Activated CD8-positive, alpha-beta T cell treated with anti-CD3 and anti-CD28 coated beads, Interleukin-2, amount 10 ng/mL, durations not matched to agents 7 days and 5 days (primary cell): ENCODE results near the gene EIF1. TPM values are rescaled to one million over a fixed set of nuclear protein-coding genes. Genes with fewer than 3 reads are reported as not detected.
A peak's percentile ranks its signal among the peaks of the same experiment; 100 is the strongest.
"Not testable (repeated sequence)": the region's sequence is repeated elsewhere in the genome, so short reads cannot be mapped to it uniquely, and the experiment has no call there.

Source experiments
- ATAC-seq: fragments of 150-1000 bp; cut with Tn5 transposase; one replicate; pipeline ENCODE4 v1.10.0; 2021; ENCODE audit warnings: moderate library complexity
- CTCF ChIA-PET: fragments of 350-600 bp; sonication (Branson Sonifier 250); formaldehyde crosslinking; loops from one replicate; lab custom pipeline; 2021; ENCODE audit warnings: antibody characterized with exemption; lab: Charles Lee
- POLR2A ChIA-PET: fragments of 350-600 bp; sonication (Branson Sonifier 250); formaldehyde crosslinking; loops from one replicate; lab custom pipeline; 2021; ENCODE audit warnings: antibody characterized with exemption; lab: Charles Lee
- DNase-seq: peaks from one replicate; pipeline ENCODE4 v3.0.0-alpha.2; 2020
- H3K27ac Mint-ChIP-seq: one replicate; pipeline ENCODE4 v1.8.0; 2021; ENCODE audit warnings: mild to moderate bottlenecking, mixed read lengths
- H3K27me3 Mint-ChIP-seq: one replicate; pipeline ENCODE4 v1.8.0; 2021; ENCODE audit warnings: low read depth, mixed read lengths
- H3K36me3 Mint-ChIP-seq: one replicate; pipeline ENCODE4 v1.8.0; 2021; ENCODE audit warnings: low read depth, mixed read lengths
- H3K4me1 Mint-ChIP-seq: one replicate; pipeline ENCODE4 v1.8.0; 2021; ENCODE audit warnings: low read depth, mixed read lengths
- H3K4me3 Mint-ChIP-seq: one replicate; pipeline ENCODE4 v1.8.0; 2021; ENCODE audit warnings: mild to moderate bottlenecking, mixed read lengths
- H3K9me3 Mint-ChIP-seq: one replicate; pipeline ENCODE4 v1.8.0; 2022; ENCODE audit warnings: mixed read lengths; ENCODE audit not compliant: insufficient read depth
- total RNA-seq, 2 experiments: library from RNA; stranded (reverse); gene quantifications; one replicate each; pipeline ENCODE4 v1.2.3, GENCODE V29; 2021

Gene EIF1
- 100 to 1,000 TPM; 661 to 670 TPM for total RNA-seq

- ATAC-seq (peak; percentile 75), DNase-seq (peak; percentile 100)
- POLR2A ChIA-PET = interaction anchor here (0.6 to 5.5 kb wide), 33 partner anchors 9 to 1636 kb away, joined by 3 to 303 read pairs (median 4); partner anchors contain the start of genes ACLY, CCR7, FKBP10 and KLHL11
- CTCF ChIA-PET = interaction anchor here (0.6 to 13.3 kb wide), 13 partner anchors 10 to 241 kb away, joined by 3 to 266 read pairs (median 5); partner anchors contain the start of genes GAST, ODAD4 and P3H4
- Mint-ChIP-seq H3K9me3 (no peaks in the 10 kb centered on the region), H3K4me3 (peak within 1 kb of the TSS; percentile 96), H3K27ac (peak within 1 kb of the TSS; percentile 98), H3K36me3 (peaks cover 52% of the 10 kb centered on the region), H3K4me1 (peaks cover 31% of the 10 kb centered on the region), H3K27me3 (no peaks in the 10 kb centered on the region)
Observed at GRCh38 chr17:41688641-41689496, at the start of gene EIF1. EIF1 (plus strand) TSS chr17:41688885; CDS start chr17:41689039, 154 bp downstream.

- H3K27ac Mint-ChIP-seq = no peak overlapping the region
- CTCF ChIA-PET = interaction anchor here (2.2 kb wide), 1 partner anchor 10 kb away, joined by 11 read pairs; no protein-coding TSS in a partner anchor
- no peaks in the 10 kb centered on the region for H3K27me3 Mint-ChIP-seq
- DNase-seq = no peak
- no peak for ATAC-seq
- H3K4me1 Mint-ChIP-seq = no peaks in the 10 kb centered on the region
- H3K36me3 Mint-ChIP-seq = no peaks in the 10 kb centered on the region
- no peaks in the 10 kb centered on the region for H3K9me3 Mint-ChIP-seq
- no peak overlapping the region for H3K4me3 Mint-ChIP-seq
- POLR2A ChIA-PET = no interaction called here
Observed at GRCh38 chr17:41638941-41639340, 49.7 kb upstream of the EIF1 start.

- Mint-ChIP-seq H3K36me3 (no peaks in the 10 kb centered on the region), H3K27ac (no peak overlapping the region), H3K4me1 (no peaks in the 10 kb centered on the region), H3K4me3 (no peak overlapping the region), H3K9me3 (no peaks in the 10 kb centered on the region), H3K27me3 (no peaks in the 10 kb centered on the region)
- ChIA-PET CTCF (interaction anchor here (1.5 to 2.2 kb wide), 3 partner anchors 9 to 23 kb away, joined by 3 to 11 read pairs (median 7); no protein-coding TSS in a partner anchor), POLR2A (no interaction called here)
- ATAC-seq = no peak
- no peak for DNase-seq
Observed at GRCh38 chr17:41639492-41640473, 48.9 kb upstream of the EIF1 start.

DNA sequence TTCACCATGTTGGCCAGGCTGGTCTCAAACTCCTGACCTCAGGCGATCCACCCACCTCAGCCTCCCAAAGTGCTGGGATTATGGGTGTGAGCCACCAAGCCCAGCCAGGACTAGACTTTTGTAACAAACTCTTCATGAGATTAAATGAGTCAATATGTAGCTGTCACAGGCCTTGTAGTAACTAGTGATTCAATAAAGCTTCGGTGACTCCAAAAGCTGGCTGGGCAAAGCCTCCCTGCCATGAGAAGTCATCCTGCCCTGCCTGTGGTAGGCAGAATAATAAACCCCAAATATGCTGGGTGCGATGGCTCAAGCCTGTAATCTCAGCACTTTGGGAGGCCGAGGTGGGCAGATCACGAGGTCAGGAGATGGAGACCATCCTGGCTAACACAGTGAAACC, 48.1 kb upstream of the EIF1 start:
- H3K4me3 Mint-ChIP-seq, H3K9me3 Mint-ChIP-seq, POLR2A ChIA-PET, H3K36me3 Mint-ChIP-seq, ATAC-seq, DNase-seq, H3K27ac Mint-ChIP-seq, H3K27me3 Mint-ChIP-seq, H3K4me1 Mint-ChIP-seq: not testable (repeated sequence)
- CTCF ChIA-PET = interaction anchor here (1.5 to 2.2 kb wide), 3 partner anchors 8 to 22 kb away, joined by 3 to 11 read pairs (median 7); no protein-coding TSS in a partner anchor

DNA sequence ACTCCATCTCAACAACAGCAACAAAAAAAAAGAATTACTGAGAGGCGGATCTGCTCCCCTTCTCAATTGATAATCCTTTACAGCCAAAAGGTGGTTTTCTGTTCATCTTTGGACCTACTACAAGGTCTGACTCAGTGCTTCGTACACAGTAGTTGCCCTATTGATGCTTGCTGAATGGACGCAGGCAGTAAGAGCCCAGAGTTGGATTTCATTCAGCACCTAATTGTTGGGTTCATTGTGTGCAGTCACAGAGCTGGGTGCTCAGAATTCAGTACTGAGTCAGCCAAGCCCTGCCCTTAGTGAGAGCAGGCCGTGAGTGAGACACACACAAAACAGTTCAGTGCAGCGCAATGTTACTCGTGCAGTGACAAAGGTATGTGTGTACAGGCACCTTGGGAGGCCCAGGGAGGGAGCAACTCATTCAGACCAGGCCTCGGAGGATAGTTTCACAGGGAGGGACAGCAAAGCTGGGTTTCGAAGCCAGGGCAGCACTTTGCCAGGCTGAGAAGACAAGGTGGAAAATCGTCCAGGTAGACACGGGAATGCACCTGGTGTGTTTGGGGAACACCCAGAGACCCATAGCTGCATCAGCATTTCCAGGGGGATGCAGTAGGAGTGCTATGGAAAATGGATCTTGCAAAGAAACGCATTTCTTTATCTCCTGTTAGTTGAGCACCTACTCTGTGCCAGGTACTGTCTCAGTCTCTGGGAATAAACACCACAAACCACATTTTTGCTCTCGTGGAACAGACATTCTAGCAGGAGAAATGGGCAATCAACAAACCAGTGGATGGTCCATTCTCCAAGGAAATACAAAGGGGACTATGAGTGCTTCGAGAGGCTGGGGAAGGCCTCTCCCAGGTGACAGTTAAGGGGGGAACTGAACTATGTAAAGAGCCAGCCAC, 46.2 kb upstream of the EIF1 start:
- Mint-ChIP-seq H3K4me1 (no peaks in the 10 kb centered on the region), H3K4me3 (no peak overlapping the region), H3K9me3 (no peaks in the 10 kb centered on the region), H3K27ac (no peak overlapping the region), H3K27me3 (no peaks in the 10 kb centered on the region), H3K36me3 (no peaks in the 10 kb centered on the region)
- ATAC-seq (no peak), DNase-seq (no peak)
- CTCF ChIA-PET = interaction anchor here (3.0 to 15.0 kb wide), 2 partner anchors 23 to 94 kb away, joined by 10 to 399 read pairs; no protein-coding TSS in a partner anchor
- POLR2A ChIA-PET = no interaction called here

DNA sequence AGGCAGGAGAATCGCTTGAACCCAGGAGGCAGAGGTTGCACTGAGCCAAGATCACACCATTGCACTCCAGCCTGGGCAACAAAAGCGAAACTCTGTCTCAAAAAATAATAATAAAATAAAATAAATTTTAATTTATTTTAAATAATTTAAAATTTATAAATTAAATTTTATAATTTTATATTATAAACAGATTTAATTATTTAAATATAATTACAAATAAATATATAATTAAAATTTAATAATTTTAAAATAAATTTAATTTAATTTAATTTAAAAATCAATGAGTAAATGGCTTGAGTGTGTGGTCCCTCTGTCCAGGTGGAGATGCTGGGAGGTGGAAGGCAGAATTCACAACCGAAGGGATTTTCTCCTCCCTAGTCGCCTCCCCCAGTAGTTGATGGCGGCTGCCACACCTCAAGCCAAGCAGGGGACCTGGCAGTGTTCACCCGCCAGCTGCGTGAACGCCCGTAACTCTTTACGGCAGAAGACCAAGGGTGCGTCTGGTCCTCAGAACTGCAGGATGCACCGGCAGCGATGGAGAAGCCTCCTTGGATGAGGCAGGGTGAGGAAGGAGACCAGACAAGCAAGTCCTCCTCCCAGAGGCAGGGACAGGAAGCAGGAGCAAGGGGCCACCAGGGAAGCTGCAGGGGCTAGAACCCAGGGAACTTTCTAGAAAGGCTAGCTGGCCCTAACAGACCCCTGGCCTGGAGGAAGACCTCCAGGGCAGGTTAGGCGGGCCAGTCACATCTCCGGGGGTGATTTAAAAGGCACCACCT, 41.5 kb upstream of the EIF1 start:
- ATAC-seq = no peak
- POLR2A ChIA-PET = interaction anchor here (1.9 kb wide), 1 partner anchor 98 kb away, joined by 6 read pairs; no protein-coding TSS in a partner anchor

GRCh38 chr17:41647940-41648410, 40.7 kb upstream of the EIF1 start:
- ATAC-seq = peak; percentile 85
- DNase-seq = peak; percentile 90
- ChIA-PET CTCF (interaction anchor here (0.7 to 15.0 kb wide), 40 partner anchors 8 to 1001 kb away, joined by 3 to 399 read pairs (median 6); partner anchors contain the start of genes KRT13 and SMARCE1), POLR2A (interaction anchor here (1.9 kb wide), 1 partner anchor 99 kb away, joined by 6 read pairs; no protein-coding TSS in a partner anchor)
- Mint-ChIP-seq H3K27me3 (no peaks in the 10 kb centered on the region), H3K9me3 (no peaks in the 10 kb centered on the region), H3K4me1 (peaks cover 13% of the 10 kb centered on the region), H3K4me3 (peak overlapping the region; percentile 42), H3K36me3 (no peaks in the 10 kb centered on the region), H3K27ac (no peak overlapping the region)

More for the DNA sequence above, 41.5 kb upstream of the EIF1 start:
- no peak for DNase-seq
- CTCF ChIA-PET = interaction anchor here (0.7 to 15.0 kb wide), 13 partner anchors 11 to 270 kb away, joined by 3 to 399 read pairs (median 7); no protein-coding TSS in a partner anchor
- Mint-ChIP-seq H3K9me3 (no peaks in the 10 kb centered on the region), H3K27me3 (no peaks in the 10 kb centered on the region), H3K4me1 (peaks cover 13% of the 10 kb centered on the region), H3K27ac (no peak overlapping the region), H3K36me3 (no peaks in the 10 kb centered on the region), H3K4me3 (no peak overlapping the region)

- peak; percentile 89 for ATAC-seq
- POLR2A ChIA-PET = interaction anchor here (1.2 to 1.9 kb wide), 2 partner anchors 41 to 100 kb away, joined by 4 to 6 read pairs; partner anchors contain the start of gene EIF1
- no peaks in the 10 kb centered on the region for H3K27me3 Mint-ChIP-seq
- peak overlapping the region; percentile 42 for H3K4me3 Mint-ChIP-seq
- H3K4me1 Mint-ChIP-seq = peaks cover 13% of the 10 kb centered on the region
- DNase-seq = peak; percentile 87
- peak overlapping the region; percentile 54 for H3K27ac Mint-ChIP-seq
- CTCF ChIA-PET = interaction anchor here (0.6 to 15.0 kb wide), 54 partner anchors 9 to 1013 kb away, joined by 3 to 399 read pairs (median 4); partner anchors contain the start of genes KRT13 and SMARCE1
- H3K9me3 Mint-ChIP-seq = no peaks in the 10 kb centered on the region
- H3K36me3 Mint-ChIP-seq = no peaks in the 10 kb centered on the region
Observed at GRCh38 chr17:41648411-41649195, 40.1 kb upstream of the EIF1 start.

- Mint-ChIP-seq H3K4me1 (peaks cover 13% of the 10 kb centered on the region), H3K27ac (no peak overlapping the region), H3K27me3 (no peaks in the 10 kb centered on the region), H3K9me3 (no peaks in the 10 kb centered on the region), H3K36me3 (no peaks in the 10 kb centered on the region), H3K4me3 (no peak overlapping the region)
- ATAC-seq = no peak
- DNase-seq = no peak
- ChIA-PET CTCF (interaction anchor here (0.9 to 15.0 kb wide), 10 partner anchors 8 to 822 kb away, joined by 3 to 399 read pairs (median 9); no protein-coding TSS in a partner anchor), POLR2A (interaction anchor here (1.2 kb wide), 1 partner anchor 39 kb away, joined by 4 read pairs; the partner anchor contains the start of gene EIF1)
Observed at GRCh38 chr17:41649923-41650519, 38.7 kb upstream of the EIF1 start.
